SK-N-MC (cell line): ENCODE measurements around the gene WNT5A.

Source experiments
- EZH2 ChIP-seq: fragments of 200-600 bp; sonication (generic); IDR thresholded peaks from one replicate; pipeline ENCODE4 v1.6.1; 2017; ENCODE audit warnings: antibody characterized with exemption
- POLR2AphosphoS5 ChIP-seq: IDR thresholded peaks from 2 replicates; pipeline ENCODE4 v1.6.1; 2012; ENCODE audit warnings: mild to moderate bottlenecking, low read depth, low read length, borderline replicate concordance

- TF ChIP-seq POLR2AphosphoS5 (no peak), EZH2 (no peak)
Observed at GRCh38 chr3:55532806-55533205, 45.7 kb upstream of the WNT5A start.
